Lower leg skin (tissue), 4 donors: ENCODE results near the gene CHN2. TPM values are rescaled to one million over a fixed set of nuclear protein-coding genes. Genes with fewer than 3 reads are reported as not detected.

Source experiments
- DNase-seq, 2 donors: peaks; one replicate each; pipeline ENCODE4 v3.0.0-alpha.2; 2019; ENCODE audit warnings: low spot score in 2 of 2
- H3K4me3 ChIP-seq: fragments of 200-600 bp; sonication (generic); 2 replicates; pipeline ENCODE4 v1.5.1; 2017; ENCODE audit warnings: mild to moderate bottlenecking, low read depth; ENCODE audit not compliant: poor library complexity, severe bottlenecking
- POLR2A ChIP-seq, 2 donors: fragments of 450-650 bp; IDR thresholded peaks; one replicate each; pipeline ENCODE4 v1.6.1; 2016 to 2017; ENCODE audit warnings: antibody characterized with exemption in 2 of 2, mild to moderate bottlenecking in 1 of 2, moderate library complexity in 1 of 2
- WGBS, 2 donors: methylation state at CpG; one replicate each; pipeline ENCODE4 v1.1.5; 2018; 5-methylcytosine and 5-hydroxymethylcytosine counted together
- intact Hi-C: fragments of 100-400 bp; cut with DNase I; formaldehyde crosslinking; loops from one replicate; pipeline ENCODE4 v1.15.0; 2023; ENCODE audit warnings: low total_unique reads
- total RNA-seq, 4 donors: library from RNA; depleted of rRNA; stranded (reverse); fragments of >200 nt; gene quantifications; one replicate each; pipeline ENCODE4 v1.1.0, GENCODE V29; 2016
- TF ChIP-seq, protein P1 (sequence below), 3 donors: fragments of 450-650 bp; IDR thresholded peaks; one replicate each; pipeline ENCODE4 v1.5.1; 2016; ENCODE audit warnings: antibody characterized with exemption in 3 of 3, mild to moderate bottlenecking in 3 of 3, moderate library complexity in 2 of 3

CHN2 gene
- total RNA-seq, 4 donors from 2014 or later: 1.0 to 3.8 (median 2.0) TPM

DNA sequence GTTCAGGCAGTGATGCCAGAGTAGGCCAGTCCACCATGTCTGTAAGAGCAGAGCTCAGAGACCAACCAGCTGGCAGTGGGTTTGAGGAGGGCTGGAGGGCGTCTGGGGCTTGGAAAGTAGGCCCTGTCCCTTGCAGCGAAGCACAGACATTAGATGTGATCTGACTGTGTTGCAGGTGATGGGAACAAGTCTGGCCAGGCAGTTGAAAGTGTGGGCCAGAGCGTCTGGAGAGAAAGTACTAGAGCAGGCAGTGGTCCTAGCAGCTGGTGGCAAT is 53.3 kb downstream of the CHN2 start:
- no peak for DNase-seq
- TF ChIP-seq, protein P1, sequence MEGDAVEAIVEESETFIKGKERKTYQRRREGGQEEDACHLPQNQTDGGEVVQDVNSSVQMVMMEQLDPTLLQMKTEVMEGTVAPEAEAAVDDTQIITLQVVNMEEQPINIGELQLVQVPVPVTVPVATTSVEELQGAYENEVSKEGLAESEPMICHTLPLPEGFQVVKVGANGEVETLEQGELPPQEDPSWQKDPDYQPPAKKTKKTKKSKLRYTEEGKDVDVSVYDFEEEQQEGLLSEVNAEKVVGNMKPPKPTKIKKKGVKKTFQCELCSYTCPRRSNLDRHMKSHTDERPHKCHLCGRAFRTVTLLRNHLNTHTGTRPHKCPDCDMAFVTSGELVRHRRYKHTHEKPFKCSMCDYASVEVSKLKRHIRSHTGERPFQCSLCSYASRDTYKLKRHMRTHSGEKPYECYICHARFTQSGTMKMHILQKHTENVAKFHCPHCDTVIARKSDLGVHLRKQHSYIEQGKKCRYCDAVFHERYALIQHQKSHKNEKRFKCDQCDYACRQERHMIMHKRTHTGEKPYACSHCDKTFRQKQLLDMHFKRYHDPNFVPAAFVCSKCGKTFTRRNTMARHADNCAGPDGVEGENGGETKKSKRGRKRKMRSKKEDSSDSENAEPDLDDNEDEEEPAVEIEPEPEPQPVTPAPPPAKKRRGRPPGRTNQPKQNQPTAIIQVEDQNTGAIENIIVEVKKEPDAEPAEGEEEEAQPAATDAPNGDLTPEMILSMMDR (IDR thresholded peaks at IDR 0.05): no peak
- no peak for TF ChIP-seq POLR2A (IDR thresholded peaks at IDR 0.05)
- intact Hi-C loops: no loop called here
- WGBS, 2 donors: 89 to 94% methylated on average over 3 of the region's 3 CpGs
- H3K4me3 ChIP-seq: no peak overlapping the region

DNA sequence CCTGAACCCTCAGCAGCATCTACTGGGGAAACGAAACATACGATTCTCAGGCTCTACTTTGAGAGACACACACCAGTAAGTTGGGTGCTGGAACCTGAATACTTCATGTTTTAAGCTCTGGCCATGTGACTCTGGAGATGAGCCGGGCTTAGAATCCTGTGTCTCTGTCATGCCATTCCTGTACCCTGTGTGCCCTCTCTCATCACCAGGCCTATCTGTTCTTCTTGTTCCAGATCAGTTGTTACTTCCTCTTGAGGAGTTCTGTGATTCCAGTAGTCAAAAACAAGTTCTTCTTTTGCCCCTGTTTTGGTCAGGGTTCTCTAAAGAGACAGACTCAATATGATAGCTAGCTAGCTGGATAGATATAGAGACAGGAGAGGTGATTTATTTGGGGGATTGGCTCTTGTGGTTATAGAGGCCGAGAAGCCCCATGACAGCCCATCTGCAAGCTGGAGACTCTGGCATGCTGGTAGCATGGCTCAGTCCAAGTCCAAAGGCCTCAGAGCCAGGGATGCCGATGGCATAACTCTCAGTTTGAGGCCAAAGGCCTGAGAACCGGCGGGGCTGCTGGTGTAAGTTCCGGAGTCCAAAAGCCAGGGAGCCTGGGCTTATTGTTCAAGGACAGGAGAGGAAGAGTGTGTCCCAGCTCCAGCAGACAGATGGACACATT is 54.3 kb downstream of the CHN2 start:
- TF ChIP-seq, protein P1 (IDR thresholded peaks at IDR 0.05): no peak
- TF ChIP-seq POLR2A (IDR thresholded peaks at IDR 0.05): no peak
- DNase-seq: no peak
- intact Hi-C loops: no loop called here
- WGBS, 2 donors: 85 to 89% methylated on average over 8 of the region's 8 CpGs
- H3K4me3 ChIP-seq: no peak overlapping the region

DNA sequence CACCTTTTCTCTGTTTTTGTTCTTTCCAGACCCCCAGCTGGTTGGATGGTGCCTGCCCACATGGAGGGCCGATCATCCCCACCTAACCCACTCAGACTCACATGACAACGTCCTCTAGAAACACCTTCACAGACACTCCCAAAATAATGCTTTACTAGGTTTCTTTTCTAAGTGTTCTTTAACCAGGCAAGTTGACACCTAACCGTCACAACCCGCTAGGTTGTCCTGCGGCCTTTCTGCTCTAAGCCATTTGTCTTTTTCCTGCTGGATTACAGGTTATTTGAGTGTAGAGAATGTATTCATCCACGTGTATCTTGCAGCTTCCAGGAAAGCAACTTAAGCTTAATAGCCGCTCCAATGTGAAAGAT is 54.8 kb downstream of the CHN2 start:
- intact Hi-C loops: no loop called here
- WGBS, 2 donors: 92 to 93% methylated on average over 7 of the region's 7 CpGs
- DNase-seq: no peak
- TF ChIP-seq POLR2A (IDR thresholded peaks at IDR 0.05): no peak
- TF ChIP-seq, protein P1 (IDR thresholded peaks at IDR 0.05): no peak
- H3K4me3 ChIP-seq: no peak overlapping the region

DNA sequence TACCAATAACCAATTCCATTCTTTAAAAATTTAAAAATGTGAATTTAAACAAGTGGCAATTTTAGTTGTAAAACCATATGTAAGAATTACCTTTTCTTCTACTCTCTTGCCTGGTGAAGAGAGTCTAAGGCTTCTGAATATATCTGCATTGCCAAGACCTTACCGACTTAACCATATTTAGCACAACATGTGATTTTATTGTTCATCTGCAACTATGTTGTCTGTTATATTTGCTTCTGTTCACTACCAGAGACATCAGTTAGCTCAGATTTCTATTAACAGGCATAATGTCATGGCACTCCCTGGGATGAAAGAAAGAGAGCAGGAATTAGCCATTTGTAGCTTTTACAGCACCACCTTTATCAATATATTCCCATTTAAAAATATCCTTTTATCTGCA is 55.3 kb downstream of the CHN2 start:
- no peak overlapping the region for H3K4me3 ChIP-seq
- WGBS, 2 donors: 80 to 88% methylated on average over 1 of the region's 1 CpG
- no peak for DNase-seq
- TF ChIP-seq, protein P1 (IDR thresholded peaks at IDR 0.05): no peak
- TF ChIP-seq POLR2A (IDR thresholded peaks at IDR 0.05): no peak
- intact Hi-C loops: no loop called here

DNA sequence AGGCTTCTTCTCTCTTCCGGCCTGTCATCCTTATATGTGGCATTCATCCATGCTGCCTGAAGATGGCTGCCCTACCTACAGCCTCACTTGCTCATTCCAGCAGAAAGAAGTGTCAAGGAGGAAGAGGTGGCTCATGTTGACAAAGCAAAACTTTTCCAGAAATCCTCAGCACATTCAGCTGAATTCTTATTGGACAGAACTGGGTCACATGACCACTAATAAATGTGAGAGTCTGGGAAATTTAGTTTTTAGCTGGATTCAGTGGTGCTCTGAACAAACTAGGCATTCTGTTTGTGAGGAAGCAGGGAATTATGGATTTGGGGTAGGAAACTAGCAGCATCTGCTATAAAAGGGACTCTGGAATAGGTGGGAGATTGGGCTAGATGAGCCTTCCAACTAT is 58.6 kb downstream of the CHN2 start:
- 86 to 100% methylated on average over 1 of the region's 1 CpG for WGBS, 2 donors
- no peak for TF ChIP-seq POLR2A (IDR thresholded peaks at IDR 0.05)
- TF ChIP-seq, protein P1 (IDR thresholded peaks at IDR 0.05): no peak
- no peak overlapping the region for H3K4me3 ChIP-seq
- intact Hi-C loops: no loop called here
- no peak for DNase-seq

DNA sequence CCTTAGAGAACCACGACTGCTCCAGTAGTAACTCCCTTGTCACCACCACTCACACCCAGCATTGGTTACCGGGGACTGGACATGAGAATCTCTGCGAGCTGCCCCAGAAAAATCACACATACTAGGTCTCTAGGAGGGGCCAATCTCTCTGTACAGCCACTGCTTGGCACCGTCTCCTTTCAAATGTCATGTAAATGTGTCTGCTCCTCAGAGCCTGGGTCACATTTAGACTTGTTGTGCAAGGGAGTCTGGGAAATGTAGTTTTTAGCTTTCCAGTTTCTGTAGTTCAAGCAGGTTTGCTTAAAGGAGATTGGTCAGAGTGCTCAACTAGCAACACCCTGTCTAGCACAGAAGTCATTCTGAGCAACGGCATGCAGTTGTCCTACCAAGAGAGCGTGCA is 60.0 kb downstream of the CHN2 start:
- DNase-seq: no peak
- intact Hi-C loops: no loop called here
- WGBS, 2 donors: 87 to 88% methylated on average over 6 of the region's 6 CpGs
- H3K4me3 ChIP-seq: no peak overlapping the region
- TF ChIP-seq, protein P1 (IDR thresholded peaks at IDR 0.05): no peak
- no peak for TF ChIP-seq POLR2A (IDR thresholded peaks at IDR 0.05)
